Myocyte (in vitro differentiated cells): ENCODE results near the gene SFT2D1. TPM values are rescaled to one million over a fixed set of nuclear protein-coding genes. Genes with fewer than 3 reads are reported as not detected.
A peak's percentile ranks its signal among the peaks of the same experiment; 100 is the strongest.
"Not testable (repeated sequence)": the region's sequence is repeated elsewhere in the genome, so short reads cannot be mapped to it uniquely, and the experiment has no call there.

ENCODE experiments used
- DNase-seq: peaks from one replicate; pipeline ENCODE4 v3.0.0-alpha.2; 2012; ENCODE audit warnings: low read depth
- total RNA-seq: library from RNA; depleted of rRNA; stranded (reverse); fragments of >200 nt; gene quantifications from 2 replicates; pipeline ENCODE4 v1.2.3, GENCODE V29; 2014

Gene SFT2D1
- total RNA-seq, 1 donor from 2014 or later, result 38.1 TPM

GRCh38 chr6:166364456-166364855 lies 22.1 kb upstream of the SFT2D1 start:
- peak; percentile 70 for DNase-seq

- not testable (repeated sequence) for DNase-seq
Observed at GRCh38 chr6:166362427-166362826, 20.1 kb upstream of the SFT2D1 start.

DNA sequence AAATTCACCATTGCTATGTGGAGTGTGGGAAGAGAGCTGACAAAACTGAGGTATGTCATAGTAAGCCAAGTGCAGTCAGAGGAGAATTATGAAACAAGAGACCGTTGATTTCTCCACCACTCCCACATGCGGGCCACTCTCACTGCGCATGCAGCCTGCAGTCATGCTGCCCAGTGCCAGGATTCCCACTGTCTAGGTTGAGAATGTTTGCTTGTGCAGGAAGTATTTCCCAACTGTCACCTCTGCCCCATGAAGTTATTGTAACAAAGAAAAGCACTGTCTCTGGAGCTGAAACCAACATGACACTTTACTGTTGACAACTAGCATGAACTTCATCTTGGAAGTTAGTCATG lies 18.7 kb upstream of the SFT2D1 start:
- peak; percentile 79 for DNase-seq

DNA sequence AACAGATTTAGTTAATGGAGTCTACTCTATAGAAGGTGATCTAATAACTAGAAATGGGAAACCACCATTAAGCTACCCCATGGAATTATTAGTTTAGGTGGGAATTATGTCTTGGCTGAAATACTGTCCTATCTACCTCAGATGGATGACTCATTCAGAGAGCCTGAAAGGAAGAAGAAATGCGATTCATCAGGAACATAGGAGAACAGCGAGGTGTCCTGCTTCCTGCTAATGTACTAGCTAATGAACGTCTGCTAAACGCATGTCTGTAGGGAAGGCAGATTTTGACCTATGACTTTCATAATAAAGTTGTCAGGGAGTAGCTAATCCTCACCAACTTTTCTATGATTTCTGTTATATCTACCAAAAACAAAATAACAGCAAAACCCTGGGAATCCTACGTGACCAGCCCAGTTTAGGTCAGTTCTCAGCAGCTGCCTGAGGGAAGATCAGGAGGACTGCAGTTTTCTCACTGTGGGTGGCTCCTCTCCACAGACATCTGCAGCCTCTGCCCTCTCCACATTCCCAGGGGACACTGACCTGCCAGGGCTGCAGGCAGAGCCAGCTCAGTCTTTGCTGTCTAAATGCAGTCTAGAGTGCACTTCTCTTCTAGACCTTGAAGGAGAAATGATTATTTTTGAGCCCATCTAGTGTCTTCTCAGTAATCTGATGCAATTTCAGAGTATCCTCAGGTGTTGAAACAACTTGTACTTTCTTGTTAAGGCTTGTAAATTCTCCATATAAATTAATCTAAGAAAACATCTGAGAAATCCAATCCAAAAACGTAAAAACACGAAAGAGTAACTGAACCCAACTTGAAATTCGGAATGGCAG lies 18.1 kb upstream of the SFT2D1 start:
- peak; percentile 90 for DNase-seq

- DNase-seq, result no peak
Observed at GRCh38 chr6:166355552-166355951, 13.2 kb upstream of the SFT2D1 start.

- DNase-seq, result no peak
Observed at GRCh38 chr6:166354965-166355364, 12.6 kb upstream of the SFT2D1 start.

DNA sequence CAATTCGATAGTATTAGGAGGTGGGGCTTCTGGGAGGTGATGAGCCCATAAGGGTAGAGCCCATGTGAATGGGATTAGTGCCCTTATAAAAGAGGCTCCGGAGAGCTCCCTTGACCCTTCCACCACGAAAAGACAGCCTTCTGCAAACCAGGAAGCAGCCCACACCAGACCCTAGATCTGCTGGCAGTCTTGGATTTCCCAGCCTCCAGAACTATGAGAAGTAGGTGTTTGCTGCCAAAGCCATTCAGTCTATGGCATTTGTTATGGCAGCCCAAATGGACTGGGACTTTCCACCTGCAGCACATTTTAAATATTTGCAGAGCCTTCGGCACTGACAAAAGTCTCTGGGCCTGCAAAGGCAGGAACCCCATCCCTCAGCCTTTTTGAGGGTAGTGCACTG lies 11.8 kb upstream of the SFT2D1 start:
- no peak for DNase-seq

- DNase-seq, result no peak
Observed at GRCh38 chr6:166353507-166353906, 11.2 kb upstream of the SFT2D1 start.

DNA sequence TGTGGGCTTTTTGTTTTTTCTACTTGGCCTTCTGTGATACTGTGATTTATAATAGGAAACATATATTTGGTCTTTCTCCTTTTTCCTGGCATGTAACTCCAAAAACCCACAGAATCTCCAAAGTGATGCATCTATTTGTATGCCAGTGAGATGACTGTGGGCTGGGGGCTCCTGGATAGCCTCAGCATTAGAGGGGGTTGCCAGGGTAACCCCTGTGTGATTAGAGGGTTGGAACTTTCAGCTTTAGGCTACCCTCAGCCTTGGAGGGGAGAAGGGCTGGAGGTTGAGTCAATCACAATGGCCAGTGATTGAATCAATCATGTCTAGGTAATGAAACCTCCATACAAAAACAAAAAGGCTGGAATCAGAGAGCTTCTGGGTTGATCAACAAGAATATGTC lies 10.6 kb upstream of the SFT2D1 start:
- no peak for DNase-seq

DNA sequence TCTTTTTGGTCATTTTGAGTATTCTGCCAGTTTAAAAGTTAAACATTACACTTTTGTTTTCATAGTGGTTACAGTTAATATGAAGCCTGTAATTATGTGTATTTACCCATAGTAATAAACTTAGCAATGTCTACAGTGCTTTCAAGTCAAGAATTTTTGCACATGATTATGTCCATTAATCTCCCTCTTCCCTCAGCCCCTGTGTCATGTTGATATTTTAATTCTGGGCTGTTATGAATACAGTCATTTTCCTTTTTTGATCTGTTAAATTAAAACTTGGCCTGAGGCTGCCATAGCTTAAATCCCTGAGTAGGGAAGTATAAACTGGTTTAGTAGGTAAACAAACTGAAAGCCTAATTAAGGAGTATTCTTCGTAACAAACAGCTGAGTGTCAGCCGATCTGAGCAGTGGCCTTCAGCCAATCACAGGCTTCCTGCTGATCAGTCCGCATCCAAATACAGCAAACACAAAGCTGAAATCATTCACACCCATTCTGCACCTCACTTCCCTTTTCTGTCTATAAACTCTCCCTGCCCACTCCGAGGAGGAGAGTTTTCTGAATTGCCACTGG lies 9.5 kb upstream of the SFT2D1 start:
- DNase-seq, result peak; percentile 35

DNA sequence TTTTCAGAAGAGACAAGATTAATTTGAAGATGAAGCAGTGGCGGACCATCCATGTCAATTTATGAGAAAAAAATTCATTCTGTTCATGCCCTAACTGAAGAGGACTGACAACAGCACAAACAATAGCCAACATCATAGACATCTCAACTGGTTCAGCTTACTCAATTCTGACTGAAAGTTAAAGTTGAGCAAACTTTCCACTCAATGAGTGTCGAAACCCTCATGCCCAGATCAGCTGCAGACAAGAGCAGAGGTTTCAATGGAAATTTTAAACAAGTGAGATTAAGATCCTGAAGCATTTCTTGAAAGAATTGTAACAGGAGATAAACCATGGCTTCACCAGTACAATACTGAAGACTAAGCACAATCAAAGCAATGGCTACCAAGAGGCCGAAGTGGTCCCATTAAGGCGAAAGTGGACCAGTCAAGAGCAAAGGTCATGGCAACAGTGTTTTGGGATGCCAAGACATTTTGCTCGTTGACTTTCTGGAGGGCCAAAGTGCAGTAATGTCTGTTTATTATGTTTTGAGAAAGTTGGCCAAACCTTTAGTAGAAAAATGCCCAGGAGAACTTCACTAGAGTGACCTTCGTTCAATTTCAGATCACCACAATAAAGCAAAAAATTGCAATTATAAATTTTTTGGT lies 6.1 kb upstream of the SFT2D1 start:
- DNase-seq, result no peak

- no peak for DNase-seq
Observed at GRCh38 chr6:166346965-166347364, 4.6 kb upstream of the SFT2D1 start.

GRCh38 chr6:166346449-166346848 lies 4.1 kb upstream of the SFT2D1 start:
- no peak for DNase-seq

GRCh38 chr6:166345672-166346071 lies 3.3 kb upstream of the SFT2D1 start:
- not testable (repeated sequence) for DNase-seq

- not testable (repeated sequence) for DNase-seq
Observed at GRCh38 chr6:166344921-166345320, 2.6 kb upstream of the SFT2D1 start.

GRCh38 chr6:166344240-166344639 lies 1.9 kb upstream of the SFT2D1 start:
- no peak for DNase-seq

- DNase-seq, result no peak
Observed at GRCh38 chr6:166343150-166343487, 774 bp upstream of the SFT2D1 start.

- peak; percentile 22 for DNase-seq
Observed at GRCh38 chr6:166341977-166342348, 382 bp downstream of the SFT2D1 start.

GRCh38 chr6:166341464-166341863 lies 881 bp downstream of the SFT2D1 start:
- DNase-seq, result no peak

DNA sequence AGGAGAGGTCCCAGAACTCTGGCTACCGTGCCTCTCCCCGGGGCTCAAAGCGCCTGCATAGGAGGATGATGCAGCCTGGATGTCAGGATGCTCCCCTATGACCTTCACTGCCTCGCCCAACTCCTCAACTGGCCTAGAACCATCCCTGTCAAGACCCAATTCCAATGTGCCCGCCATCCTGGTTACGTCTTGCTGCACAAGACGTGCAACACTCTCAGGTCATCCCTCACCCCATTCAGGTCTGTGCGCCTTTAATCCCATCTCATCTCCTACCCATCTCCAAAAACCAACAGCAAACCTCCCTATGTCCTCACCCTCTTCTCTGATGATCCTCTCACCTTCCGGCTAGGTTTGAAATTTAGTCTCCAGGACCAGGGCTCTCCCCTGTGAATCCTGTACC lies 3.5 kb downstream of the SFT2D1 start:
- DNase-seq, result no peak

DNA sequence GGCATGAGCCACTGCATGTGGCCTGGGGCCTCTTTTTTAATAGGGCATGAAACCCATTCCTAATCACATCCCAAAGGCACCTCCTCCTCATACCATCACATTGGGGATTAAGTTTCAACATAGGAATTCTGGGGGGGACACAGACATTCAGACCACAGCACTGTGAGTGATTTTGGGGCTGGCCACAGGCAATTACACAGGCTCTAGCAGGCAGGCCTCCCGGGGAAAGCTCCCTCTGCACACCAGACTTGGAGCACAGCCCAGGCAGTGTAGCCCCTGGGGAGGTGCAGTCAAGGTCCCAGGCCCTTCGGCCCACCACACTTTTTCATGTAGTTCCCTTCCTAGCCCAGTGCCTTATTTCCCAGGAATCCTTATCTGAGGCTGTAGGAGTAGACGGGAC lies 5.5 kb downstream of the SFT2D1 start:
- DNase-seq, result peak; percentile 28

DNA sequence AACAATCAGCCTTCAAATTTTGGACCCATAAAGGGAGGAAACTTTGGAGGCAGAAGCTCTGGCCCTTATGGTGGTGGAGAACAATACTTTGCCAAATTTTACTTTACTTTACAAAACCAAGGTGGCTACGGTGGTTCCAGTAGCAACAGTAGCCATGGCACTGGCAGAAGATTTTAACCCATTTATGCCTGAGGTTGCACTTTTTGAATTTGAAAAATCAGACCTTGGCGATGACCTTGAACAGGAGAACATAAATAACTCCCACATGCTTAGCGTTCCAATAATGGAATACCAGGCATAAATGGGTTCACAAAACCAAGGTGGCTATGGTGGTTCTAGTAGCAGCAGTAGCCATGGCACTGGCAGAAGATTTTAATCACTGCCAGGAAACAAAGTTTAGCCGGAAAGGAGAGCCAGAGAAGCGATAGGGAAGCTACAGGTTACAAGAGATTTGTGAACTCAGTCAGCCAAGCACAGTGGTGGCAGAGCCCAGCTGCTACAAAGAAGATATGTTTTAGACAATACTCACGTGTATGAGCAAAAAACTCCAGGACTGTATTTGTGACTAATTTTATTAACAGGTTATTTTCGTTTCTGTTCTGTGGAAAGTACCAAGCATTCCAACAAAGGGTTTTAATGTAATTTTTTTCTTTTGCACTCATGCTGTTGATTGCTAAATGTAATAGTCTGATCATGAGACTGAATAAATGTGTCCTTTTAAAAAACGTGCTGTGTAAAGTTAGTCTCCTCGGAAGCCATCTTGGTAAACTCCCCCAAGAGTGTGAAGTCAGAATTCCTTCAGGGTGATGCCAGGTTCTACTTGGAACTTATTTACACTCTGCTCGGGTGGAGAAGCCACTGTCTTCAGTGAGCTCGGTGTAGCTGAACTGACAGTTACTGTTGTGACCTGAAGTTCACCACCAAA lies 6.7 kb downstream of the SFT2D1 start:
- DNase-seq, result no peak
